HEK293T (cell line): ENCODE measurements around the gene P2RY12.

Source experiments
- CTCF ChIA-PET: fragments of 350-600 bp; formaldehyde crosslinking; extraction: SDS; loops from one replicate; lab custom pipeline; 2021; ENCODE audit warnings: antibody characterized with exemption, inconsistent platforms; lab: Yijun Ruan, JAX
- POLR2A ChIA-PET: fragments of 350-600 bp; formaldehyde crosslinking; extraction: SDS; loops from one replicate; lab custom pipeline; 2020; ENCODE audit warnings: antibody characterized with exemption, inconsistent platforms; lab: Yijun Ruan, JAX
- DNase-seq: peaks from one replicate; pipeline ENCODE4 v3.0.0; 2012; ENCODE audit warnings: mixed read lengths; ENCODE audit errors: extremely low spot score
- ARNT ChIP-seq: fragments of 450-650 bp; IDR thresholded peaks from 2 replicates; pipeline ENCODE4 v1.6.1; 2017; ENCODE audit warnings: mild to moderate bottlenecking
- BHLHE40 ChIP-seq: fragments of 450-650 bp; IDR thresholded peaks from 2 replicates; pipeline ENCODE4 v1.6.1; 2016; ENCODE audit warnings: mild to moderate bottlenecking, moderate library complexity, borderline replicate concordance
- CTBP1 ChIP-seq: fragments of 450-650 bp; IDR thresholded peaks from 2 replicates; pipeline ENCODE4 v1.6.1; 2016; ENCODE audit warnings: borderline replicate concordance
- ELF4 ChIP-seq: fragments of 450-650 bp; IDR thresholded peaks from 2 replicates; pipeline ENCODE4 v1.6.1; 2017; ENCODE audit warnings: antibody characterized with exemption
- FOXA1 ChIP-seq: fragments of 450-650 bp; IDR thresholded peaks from 2 replicates; pipeline ENCODE4 v1.6.1; 2016; ENCODE audit warnings: mild to moderate bottlenecking
- FOXK2 ChIP-seq: fragments of 450-650 bp; IDR thresholded peaks from 2 replicates; pipeline ENCODE4 v1.6.1; 2016; ENCODE audit warnings: mild to moderate bottlenecking
- FOXM1 ChIP-seq: fragments of 450-650 bp; IDR thresholded peaks from 2 replicates; pipeline ENCODE4 v1.6.1; 2017; ENCODE audit warnings: mild to moderate bottlenecking, borderline replicate concordance
- HDGF ChIP-seq: fragments of 450-650 bp; IDR thresholded peaks from 2 replicates; pipeline ENCODE4 v1.6.1; 2017; ENCODE audit warnings: antibody characterized with exemption, borderline replicate concordance
- L3MBTL2 ChIP-seq: fragments of 450-650 bp; conservative IDR thresholded peaks from 2 replicates; pipeline ENCODE4 v1.6.1; 2016; ENCODE audit warnings: mild to moderate bottlenecking
- LEF1 ChIP-seq: fragments of 450-650 bp; IDR thresholded peaks from 2 replicates; pipeline ENCODE4 v1.6.1; 2017; ENCODE audit warnings: mild to moderate bottlenecking, borderline replicate concordance
- NFRKB ChIP-seq: fragments of 450-650 bp; IDR thresholded peaks from 2 replicates; pipeline ENCODE4 v1.6.1; 2016; ENCODE audit warnings: mild to moderate bottlenecking, moderate library complexity
- PKNOX1 ChIP-seq: fragments of 450-650 bp; IDR thresholded peaks from 2 replicates; pipeline ENCODE4 v1.6.1; 2016
- SP1 ChIP-seq: fragments of 450-650 bp; IDR thresholded peaks from 2 replicates; pipeline ENCODE4 v1.6.1; 2017
- SUZ12 ChIP-seq: fragments of 450-650 bp; IDR thresholded peaks from 2 replicates; pipeline ENCODE4 v1.6.1; 2016; ENCODE audit warnings: mild to moderate bottlenecking
- TARDBP ChIP-seq: fragments of 450-650 bp; IDR thresholded peaks from 2 replicates; pipeline ENCODE4 v1.6.1; 2016
- ZNF384 ChIP-seq: fragments of 450-650 bp; IDR thresholded peaks from 2 replicates; pipeline ENCODE4 v1.6.1; 2016

P2RY12 gene

GRCh38 chr3:151316267-151316991, 68.1 kb downstream of the P2RY12 start, which contains the start of gene GPR87:
Gene GPR87 (minus strand): TSS chr3:151316820. CDS start chr3:151300100, 16,720 bp downstream.
- TF ChIP-seq FOXM1 (no peak), LEF1 (no peak), PKNOX1 (no peak), ELF4 (no peak), SP1 (no peak), SUZ12 (no peak), HDGF (no peak), FOXK2 (no peak)
- ChIA-PET POLR2A (no interaction called here), CTCF (no interaction called here)
- DNase-seq: no peak

- DNase-seq: no peak
- no peak for TF ChIP-seq TARDBP
- no peak for TF ChIP-seq NFRKB
- TF ChIP-seq FOXA1: no peak
- ChIA-PET CTCF (no interaction called here), POLR2A (no interaction called here)
These were observed 68.7 kb downstream of the P2RY12 start for GRCh38 chr3:151315846-151316245.

- no peak for DNase-seq
- CTCF ChIA-PET: no interaction called here
- POLR2A ChIA-PET: no interaction called here
- TF ChIP-seq NFRKB (no peak), BHLHE40 (no peak), SP1 (no peak), PKNOX1 (no peak), FOXM1 (no peak), L3MBTL2 (no peak)
These were observed 69.4 kb downstream of the P2RY12 start for GRCh38 chr3:151315136-151315535.

- ChIA-PET POLR2A (no interaction called here), CTCF (no interaction called here)
- TF ChIP-seq CTBP1 (no peak), PKNOX1 (no peak), FOXA1 (no peak), SP1 (no peak), BHLHE40 (no peak), TARDBP (no peak), NFRKB (no peak), FOXK2 (no peak), HDGF (no peak), ELF4 (no peak), L3MBTL2 (no peak), ARNT (no peak), SUZ12 (no peak), ZNF384 (no peak), LEF1 (no peak)
- no peak for DNase-seq
These were observed 70.0 kb downstream of the P2RY12 start for GRCh38 chr3:151314593-151314992.

GRCh38 chr3:151314137-151314536, 70.4 kb downstream of the P2RY12 start:
- TF ChIP-seq PKNOX1: no peak
- TF ChIP-seq ARNT: no peak
- TF ChIP-seq ELF4: no peak
- TF ChIP-seq SUZ12: no peak
- no peak for TF ChIP-seq CTBP1
- TF ChIP-seq FOXM1: no peak
- no peak for TF ChIP-seq FOXK2
- no peak for TF ChIP-seq BHLHE40
- no peak for TF ChIP-seq TARDBP
- no peak for TF ChIP-seq HDGF
- TF ChIP-seq ZNF384: no peak

DNA sequence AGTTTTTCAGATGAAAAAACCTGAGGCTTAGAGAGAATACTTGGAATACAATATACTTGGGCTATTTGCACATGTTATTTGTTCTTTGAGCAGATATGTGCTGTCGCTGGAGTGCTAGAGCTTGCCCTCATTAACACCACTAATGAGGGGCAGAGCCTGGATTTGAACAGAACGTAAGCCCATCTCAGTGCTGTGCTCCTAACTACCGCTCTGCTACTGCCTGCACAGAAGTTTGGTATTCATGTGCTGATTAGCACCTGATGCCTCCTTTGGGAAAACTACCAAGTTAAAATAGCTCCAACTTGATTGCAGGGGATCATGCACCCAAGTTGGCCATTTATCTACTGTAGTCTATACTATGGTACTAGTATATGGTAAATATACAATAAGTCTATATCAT, 71.6 kb downstream of the P2RY12 start:
- CTCF ChIA-PET: no interaction called here
- POLR2A ChIA-PET: no interaction called here

More at GRCh38 chr3:151314137-151314536, 70.4 kb downstream of the P2RY12 start:
- no peak for DNase-seq
- POLR2A ChIA-PET: no interaction called here
- CTCF ChIA-PET: no interaction called here

DNA sequence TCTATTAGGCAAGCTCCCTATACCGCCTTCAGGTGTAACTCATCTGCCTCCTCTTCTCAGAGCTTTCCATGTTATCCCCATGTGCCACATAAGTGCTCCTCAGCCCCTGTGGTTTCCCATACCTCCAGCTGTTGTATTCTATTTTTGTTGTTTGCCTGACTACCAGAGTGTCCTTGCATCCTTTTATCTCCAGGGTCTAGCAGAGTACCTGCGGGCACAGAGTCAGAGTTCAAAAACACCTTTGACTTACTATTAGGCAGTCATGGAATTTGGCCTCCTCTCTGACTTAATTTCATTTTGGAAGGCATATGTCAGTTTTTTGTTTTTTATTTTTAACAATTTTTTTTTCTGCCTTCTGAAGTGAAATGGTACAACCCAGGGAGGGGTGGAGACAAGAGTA, 75.0 kb downstream of the P2RY12 start:
- ChIA-PET CTCF (no interaction called here), POLR2A (no interaction called here)
- no peak for DNase-seq
- TF ChIP-seq SP1 (no peak), TARDBP (no peak), ZNF384 (no peak), ELF4 (no peak), PKNOX1 (no peak), FOXA1 (no peak), SUZ12 (no peak), CTBP1 (no peak), FOXK2 (no peak), FOXM1 (no peak), HDGF (no peak), ARNT (no peak)

More for the DNA sequence above, 71.6 kb downstream of the P2RY12 start:
- DNase-seq: no peak
- no peak for TF ChIP-seq ZNF384
- TF ChIP-seq ELF4: no peak
